HG03575 (cell line): Measurements from ENCODE around the gene PRPF19.

ENCODE experiments used
- ATAC-seq: cut with Tn5 transposase; IDR thresholded peaks from one replicate; pipeline ENCODE4 v1.9.1; 2021; ENCODE audit not compliant: unreplicated experiment, insufficient number of reproducible peaks, low FRiP score; ENCODE audit errors: extremely low read depth

The PRPF19 gene

DNA sequence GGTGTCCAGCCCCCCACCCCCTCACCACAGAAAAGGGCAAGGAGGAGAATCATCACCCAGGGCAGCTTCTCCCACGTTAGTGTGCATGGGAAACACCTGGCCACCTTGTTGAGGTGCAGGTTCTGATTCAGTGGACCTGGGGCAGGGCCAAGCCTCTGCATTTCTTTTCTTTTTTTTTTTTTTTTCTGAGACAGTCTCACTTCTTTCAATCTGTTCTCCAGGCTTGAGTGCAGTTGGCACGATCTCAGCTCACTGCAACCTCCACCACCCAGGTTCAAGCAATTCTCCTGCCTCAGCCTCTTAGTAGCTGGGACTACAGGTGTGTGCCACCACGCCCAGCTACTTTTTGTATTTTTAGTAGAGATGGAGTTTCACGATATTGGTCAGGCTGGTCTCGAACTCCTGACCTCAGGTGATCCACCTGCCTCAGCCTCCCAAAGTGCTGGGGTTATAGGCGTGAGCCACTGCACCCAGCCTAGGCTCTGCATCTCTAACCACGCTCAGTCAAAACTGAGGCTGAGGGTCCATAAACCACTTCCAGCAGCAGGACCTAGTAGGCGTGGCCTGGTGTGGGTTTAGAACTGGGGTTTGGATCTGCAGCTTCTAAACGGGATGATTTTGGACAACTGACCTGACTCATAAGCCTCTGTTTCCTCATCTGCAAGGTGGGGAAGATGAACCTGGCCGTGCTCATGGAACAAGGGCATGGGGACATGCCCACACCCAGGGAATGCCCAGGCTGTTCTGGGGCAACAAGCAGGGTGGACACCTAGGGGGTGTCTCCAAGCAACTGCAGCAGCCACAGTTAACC is 38.3 kb downstream of the PRPF19 start:
- no peak for ATAC-seq

DNA sequence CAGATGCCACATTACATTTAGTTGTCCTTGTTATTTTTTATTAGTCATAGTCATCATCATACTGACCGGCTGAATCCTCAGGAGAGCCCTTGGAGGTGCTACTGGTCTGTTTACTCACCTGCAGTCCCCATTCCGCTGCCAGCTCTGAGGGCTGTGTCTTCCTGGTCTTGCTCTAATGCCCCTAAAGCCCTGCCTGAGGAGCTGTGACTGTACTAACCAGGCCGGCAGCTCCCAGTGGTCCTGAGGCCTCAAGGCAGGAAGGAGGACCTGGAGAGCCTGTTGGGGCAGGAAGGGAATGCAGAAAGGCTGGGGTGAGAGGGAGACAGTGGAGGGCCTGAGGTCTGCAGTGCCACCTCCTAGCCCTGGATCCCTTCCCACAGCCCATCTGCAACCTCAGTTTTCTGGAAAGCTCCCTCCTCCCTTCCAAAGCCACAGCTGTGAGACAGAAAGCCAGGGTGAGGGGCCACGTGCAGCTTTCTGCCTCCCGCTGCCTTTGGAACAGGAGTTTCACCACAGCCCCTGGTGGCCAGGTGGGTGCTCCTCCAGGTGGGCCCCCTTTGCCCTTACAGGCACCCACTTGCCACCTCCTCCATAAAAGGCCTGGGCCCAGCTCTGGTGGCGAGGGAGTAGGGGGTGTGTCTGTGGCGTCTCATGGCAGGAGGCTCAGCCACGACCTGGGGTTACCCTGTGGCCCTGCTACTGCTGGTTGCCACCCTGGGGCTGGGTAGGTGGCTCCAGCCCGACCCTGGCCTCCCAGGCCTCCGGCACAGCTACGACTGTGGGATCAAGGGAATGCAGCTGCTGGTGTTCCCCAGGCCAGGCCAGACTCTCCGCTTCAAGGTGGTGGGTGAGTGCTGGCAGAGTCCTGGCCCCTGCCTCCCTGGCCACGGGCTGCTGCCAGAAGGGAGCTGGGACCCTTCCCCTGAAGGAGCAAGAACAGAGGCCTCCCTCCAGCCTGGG is 39.2 kb downstream of the PRPF19 start, which contains the start of gene ZP1:
TSS of gene ZP1 (plus strand) at position 632 of the 960 bp plus-strand sequence. CDS start at position 652, 20 bp downstream.
- no peak for ATAC-seq

DNA sequence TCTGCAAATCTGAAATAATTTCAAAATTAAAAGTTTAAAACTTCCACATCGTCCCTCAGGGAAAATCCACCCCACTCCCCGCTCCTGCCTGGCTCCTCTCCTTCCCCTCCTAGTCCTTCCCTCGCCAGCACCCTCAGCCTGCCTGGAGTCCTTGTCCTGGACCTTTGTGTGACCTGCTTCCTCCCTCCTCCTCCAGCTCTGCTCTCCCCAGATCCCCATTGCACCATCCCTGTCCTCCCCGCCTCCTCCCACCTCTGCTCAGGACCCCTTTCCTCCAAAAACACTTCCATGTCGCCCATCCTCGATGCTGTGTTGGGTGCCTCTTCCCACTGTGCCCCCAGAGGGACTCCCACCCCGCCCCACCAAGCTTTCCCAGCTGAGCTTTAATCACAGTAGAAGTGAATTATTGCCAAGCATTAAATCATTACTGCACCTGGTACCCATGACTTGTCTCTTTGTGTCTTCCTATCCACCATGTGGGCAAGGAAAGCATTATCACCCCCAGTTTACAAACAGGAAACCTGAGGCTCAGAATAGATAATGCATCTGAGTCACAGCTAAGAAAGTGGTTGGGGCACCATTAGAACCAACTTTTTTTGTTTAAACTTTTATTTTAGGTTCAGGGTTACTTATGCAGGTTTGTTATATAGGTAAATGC is 41.4 kb downstream of the PRPF19 start:
- no peak for ATAC-seq

DNA sequence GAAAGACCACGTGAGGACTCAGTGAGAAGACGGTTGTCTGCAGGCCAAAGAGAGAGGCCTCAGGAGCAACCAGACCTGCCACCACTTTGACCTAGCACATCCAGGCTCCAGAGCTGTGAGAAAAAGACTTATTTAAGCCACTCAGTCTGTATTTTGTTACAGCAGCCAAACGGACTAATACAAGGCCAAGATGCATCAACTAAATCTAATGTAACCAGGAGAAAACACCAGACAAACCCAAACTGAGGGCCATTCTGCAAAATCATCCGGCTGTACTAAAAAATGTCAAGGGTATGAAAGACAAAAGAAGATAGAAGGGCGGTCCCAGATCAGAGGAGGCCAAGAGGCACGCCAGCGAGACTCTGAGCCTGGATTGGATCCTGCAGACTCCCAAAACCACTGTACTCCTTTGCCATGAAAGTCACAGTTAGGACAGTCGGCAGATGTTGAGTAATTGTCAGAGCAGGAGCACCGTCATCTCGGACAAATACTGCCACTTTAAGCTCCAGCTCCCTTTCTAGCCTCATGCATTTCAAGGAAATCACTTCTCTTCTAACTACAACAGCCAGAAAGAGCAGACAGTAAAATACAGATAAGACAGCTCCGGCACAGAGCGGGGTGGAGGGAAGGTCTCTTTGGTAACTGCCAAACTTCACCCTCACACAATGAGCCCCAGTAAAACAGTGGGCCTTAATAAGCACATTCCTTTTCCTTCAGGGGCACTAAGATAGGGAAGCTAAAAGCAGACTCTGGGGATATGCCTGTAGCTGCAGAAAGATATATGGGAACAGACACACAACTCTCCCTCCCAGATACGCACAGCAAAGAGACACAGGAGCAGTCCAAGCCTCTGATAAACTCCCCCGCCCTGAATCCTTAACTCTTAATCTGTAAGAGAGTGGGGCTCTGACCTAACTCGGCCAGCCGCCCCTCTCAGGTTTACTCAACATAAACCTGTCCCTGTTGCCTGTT is 42.5 kb downstream of the PRPF19 start:
- ATAC-seq: no peak

DNA sequence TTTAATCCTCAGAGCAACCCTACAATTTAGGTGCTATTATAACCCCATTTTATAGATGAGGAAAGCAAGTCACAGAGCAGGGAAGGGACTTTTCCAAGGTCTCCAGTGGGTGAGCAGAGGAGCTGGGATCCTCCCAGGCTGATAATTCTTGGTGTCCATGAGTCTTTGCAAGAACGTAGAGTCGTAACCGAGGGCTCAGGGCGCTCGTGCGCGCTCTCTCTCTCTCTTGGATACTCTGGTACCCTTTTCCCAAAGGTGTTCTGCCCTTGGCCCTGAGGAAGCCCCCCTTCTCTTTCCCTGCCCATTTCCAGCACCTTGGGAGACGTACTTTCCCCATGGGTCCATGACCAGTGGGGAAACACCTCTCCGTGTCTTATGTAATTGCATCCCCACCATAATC is 44.2 kb downstream of the PRPF19 start:
- no peak for ATAC-seq

DNA sequence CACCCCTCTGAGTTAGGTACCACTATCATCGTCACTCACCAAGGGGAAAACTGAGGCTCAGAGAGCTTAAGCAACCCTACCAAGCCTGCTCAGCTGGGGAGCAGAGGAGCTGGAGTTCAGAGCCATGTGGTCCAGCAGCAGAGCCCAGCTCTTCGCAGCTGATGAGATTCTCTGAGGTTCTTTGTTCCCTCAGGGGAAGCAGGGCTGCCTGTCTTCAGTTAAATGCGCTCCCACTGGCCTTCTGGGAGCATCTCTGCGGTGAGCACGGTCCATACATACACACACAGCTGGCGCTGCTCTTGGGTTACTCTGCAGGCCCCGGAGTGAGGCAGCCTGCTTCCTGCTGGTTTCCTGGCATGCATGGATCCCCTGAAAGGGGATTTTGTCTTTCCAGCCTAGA is 45.4 kb downstream of the PRPF19 start:
- no peak for ATAC-seq

DNA sequence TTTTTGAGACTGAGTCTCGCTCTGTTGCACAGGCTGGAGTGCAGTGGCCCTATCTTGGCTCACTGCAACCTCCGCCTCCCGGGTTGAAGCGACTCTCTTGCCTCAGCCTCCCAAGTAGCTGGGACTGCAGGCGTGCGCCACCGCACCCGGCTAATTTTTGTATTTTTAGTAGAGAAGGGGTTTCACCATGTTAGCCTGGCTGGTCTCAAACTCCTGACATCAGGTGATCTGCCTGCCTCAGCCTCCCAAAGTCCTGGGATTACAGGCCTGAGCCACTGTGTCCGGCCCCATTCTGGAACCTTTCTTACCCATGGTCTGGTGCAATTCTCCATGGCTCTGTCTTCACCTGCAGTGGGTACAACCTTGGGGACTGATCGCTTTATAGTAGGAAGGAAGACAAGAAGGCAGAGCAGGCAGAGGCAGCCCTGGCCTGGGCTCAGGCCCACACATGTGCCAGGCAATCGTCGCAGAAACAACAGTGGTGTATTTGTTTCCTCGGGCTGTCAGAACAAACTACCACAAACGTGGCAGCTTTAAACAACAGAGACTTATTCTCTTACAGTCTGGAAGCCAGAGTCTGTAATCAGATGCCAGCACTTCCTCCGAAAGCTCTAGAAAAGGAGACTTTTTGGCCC is 46.7 kb downstream of the PRPF19 start:
- no peak for ATAC-seq

DNA sequence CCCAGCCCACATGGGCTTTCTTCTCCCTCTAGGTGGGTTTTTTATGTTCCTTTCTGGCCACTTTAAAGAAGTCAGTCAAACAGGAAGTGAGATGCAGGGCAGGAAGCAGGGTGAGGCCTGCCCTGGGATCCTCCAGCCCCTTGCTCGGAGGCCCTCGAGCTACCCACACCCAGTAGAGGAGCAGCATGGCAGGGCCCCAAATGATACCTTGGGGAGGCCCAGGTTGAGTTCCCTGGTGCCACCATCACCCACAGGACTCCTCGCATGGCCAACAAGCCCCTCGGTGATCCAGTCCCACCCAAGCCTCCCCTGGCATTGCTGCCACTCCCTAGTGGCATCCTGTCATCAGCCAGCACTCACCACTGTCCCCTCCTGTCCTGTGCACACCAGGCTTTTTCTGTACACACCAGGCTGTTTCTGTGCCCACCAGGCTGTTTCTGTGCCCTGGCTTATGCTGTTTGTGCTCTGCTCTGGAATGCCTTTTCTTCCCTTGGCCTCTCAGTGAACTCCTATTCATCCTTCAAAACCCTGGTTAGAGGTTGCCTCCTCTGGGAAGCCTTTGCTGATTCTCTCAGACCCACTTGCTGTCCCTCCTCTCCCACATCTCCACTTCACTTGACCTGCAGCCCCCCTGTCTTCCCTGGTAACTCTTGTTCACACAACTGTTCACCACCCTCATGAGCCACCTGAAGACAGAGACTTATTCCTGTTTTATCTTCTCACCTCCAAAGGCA is 47.5 kb downstream of the PRPF19 start:
- no peak for ATAC-seq

DNA sequence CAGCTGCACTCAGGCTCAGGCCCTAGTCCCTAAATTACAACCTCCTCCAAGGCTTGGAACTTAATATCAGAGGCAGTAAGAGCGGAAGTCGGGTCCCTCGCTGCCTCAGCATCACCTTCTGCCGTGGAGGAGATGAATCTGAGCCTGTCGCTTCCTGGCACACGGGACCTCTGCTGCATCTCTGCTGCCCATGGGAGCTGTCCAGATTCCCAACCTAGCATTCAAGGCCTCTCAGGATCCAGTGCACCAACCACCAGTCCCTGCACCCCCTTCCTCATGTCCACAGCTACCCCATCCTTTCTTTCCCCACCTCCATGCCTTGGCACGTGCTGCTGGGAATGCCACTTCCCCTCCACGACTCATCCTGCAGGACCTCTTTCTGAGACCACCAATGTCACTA is 48.1 kb downstream of the PRPF19 start:
- ATAC-seq: no peak

DNA sequence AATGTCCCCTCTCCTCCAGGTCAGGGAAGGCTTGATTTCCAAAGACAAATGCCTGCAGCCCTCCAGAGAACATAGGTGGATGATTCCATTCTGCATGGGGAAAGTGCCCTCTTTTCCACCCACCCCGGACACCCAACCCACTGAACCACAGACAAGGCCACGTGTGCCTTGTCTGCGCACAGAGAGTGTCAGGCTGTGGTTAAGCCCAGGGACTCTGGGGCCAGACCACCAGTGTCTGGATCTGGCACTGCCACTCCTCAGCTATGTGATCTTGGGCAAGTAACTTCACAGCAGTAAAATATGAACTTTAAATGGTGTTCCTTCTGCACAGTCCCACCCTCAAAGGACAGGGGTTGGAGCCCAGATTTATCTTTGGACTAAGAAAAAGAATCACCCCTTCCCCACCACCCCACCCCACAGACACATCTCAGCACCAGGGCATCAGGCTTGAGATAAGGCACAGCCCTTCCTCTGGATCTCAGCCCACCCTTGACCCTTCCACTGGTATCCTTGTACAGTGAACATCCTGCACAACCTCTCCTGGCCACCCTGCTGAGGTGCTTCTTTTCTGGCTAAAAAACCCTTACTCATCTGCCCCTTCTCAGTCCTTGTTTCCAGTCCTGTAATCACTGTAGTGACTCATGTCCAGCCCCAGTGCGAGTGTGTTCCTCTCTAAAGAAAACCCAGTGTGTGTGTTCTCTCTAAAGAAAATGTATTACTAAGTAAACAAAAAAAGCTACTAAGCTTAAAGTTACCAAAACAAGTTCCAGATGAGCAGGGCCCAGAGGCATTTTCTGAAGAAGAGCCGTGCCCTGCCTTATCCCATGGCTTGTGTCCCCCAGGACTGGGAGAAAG is 48.8 kb downstream of the PRPF19 start:
- no peak for ATAC-seq

DNA sequence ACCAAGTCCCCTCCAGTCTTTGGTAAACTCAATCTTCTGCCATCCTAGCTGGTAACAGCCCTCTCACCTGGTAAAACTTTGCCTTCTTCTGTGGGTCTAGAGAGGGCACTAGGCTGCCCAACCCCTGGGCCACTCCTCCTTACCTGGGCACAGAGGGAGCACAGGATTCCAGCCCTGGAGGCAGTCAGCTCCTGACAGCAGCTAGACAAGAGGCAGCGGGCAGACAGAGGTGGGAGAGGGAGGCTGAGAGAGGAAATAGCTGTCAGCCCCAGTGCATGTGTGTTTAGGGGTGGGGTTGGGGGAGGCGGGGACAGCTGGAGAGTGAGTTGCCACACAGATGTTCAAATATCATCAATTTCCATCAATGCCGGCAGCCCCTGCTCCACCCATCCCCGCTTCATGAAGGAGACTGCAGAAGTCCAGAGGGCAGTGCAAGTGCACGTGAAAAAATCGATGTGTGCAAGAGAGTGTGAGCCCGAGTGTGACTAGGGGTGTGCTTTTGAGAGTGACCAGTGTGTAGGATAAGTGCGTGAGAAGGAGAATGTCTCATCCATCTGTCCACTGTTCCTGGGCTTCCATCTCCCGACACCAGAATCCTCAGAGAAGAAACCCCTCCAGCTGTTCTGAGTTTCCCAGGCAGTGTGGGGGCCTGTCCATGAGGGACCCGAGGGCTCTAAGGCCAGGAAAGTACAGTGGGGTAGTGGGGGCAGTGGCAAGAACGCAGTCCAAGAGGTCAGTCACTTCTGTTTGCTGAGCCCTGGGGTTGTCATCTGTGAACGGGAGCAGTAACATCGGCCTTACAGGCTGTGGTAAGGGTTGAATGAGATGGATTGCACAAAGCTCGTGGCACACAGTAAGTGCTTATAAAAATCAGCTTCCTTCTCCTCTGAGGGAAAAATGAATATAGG is 50.4 kb downstream of the PRPF19 start, which contains the start of gene PTGDR2:
TSS of gene PTGDR2 (minus strand) at position 225 of the 908 bp plus-strand sequence. CDS start 2,228 bp downstream, outside the sequence.
- no peak for ATAC-seq

DNA sequence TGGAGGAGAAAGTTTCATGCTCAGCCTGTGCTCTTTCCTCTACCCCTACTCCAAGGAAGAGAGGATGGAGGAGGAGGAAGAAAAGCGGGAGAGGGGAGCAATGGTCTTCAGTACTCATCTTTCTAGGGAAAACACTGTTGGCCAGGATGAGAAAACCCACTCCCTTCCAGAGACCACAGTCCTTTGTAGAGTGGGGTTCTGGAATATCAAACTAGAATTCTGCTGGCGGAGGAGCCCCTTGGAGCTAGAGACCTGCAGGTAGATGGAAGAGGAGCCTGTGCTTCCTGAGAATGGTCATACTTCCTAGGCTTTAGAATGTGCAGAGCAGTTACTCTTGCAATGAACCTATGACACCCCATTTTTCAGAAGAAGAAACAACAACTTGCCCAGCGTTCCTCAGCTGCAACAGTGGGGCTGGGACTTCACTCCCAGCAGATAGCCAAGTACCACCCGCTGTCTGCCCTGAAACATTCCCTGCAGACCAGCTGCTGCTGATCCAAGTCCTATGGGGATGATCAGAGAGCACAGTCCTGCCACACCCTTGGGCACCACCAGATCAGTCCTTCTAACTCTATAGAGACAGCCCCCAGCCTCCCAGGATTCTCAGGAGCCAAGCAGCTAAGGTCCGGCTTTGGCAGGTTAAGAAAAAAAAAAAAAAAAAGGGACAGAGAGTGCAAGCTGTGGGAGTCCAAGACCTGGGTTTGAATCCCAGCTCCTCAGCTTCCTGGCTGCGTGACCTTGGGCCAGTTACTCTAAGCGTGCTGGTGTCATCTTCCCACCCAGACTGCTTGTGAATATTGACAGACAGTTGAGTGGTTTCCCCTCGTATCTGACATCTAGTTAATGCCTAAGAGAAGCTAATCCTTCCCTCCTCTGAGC is 51.3 kb downstream of the PRPF19 start:
- no peak for ATAC-seq

DNA sequence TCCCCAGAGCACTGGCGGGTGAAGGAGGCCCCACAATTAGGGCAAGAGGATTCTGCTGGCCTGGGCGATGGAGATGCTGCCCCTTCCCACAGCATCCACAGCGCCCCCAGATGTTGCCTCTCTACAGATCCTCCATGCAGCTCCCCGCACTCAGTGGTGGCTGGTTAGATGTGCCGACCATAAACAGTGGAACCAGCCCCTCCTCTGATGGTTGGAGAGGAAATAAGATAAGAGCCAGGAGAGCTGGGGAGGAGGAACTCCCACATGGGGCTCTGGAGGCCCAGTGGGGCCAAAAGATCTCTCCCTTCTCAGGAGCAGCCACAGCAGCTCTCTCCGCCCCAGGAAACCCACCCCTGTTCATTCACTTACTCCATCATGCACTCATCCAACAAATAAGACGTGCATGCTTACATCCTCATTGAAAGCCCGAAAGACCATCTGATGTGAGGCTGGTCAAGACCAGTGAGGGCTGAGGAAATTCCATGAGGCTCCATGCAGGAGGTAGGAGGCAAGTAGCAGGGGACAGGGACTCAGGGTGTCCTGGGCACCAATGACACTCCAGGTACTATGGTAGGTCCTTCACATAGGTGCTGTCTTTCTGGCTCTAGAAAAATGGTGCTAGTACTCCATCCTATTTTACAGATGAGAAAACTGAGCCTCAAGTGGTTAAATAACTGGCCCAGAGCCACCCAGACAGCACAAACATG is 52.1 kb downstream of the PRPF19 start:
- ATAC-seq: no peak
